SHP77 (cell line): ENCODE measurements around the gene MRGPRG.

Source experiments
- DNase-seq, 2 experiments: peaks; one replicate each; lab custom pipeline; 2025; lab: John Stamatoyannopoulos, UW

Gene MRGPRG

GRCh38 chr11:3225826-3226750 lies 7.5 kb upstream of the MRGPRG start:
- DNase-seq: no peak

DNA sequence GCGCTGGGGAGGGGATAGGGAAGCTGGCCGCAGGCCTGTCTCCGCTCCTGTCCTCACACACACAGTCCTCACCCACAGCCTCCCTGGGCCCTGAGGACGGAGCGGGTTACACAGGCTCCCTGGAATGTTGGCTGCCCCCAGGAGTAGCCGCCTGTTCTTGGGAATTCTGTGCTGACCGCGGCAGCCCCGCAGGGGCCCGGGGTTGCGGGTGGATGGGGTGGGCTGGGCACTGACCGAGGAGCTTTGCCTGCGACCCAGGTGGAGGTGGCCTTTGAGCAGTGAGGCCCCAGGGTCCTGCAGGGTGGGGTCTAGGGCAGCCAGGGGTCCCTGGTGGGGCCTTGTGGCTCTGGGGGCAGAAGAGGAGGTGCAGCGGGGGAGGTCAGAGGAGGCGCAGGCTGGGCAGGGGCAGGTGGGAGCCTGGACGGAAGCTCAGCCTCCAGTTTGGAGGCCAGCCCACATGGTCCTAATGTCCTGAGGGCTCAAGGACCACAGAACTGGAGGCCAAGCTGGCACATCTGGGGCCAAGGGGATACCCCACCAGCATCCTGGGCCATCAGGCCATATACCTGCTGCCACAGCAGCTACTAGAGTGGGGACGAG lies 6.6 kb upstream of the MRGPRG start:
- DNase-seq: no peak

DNA sequence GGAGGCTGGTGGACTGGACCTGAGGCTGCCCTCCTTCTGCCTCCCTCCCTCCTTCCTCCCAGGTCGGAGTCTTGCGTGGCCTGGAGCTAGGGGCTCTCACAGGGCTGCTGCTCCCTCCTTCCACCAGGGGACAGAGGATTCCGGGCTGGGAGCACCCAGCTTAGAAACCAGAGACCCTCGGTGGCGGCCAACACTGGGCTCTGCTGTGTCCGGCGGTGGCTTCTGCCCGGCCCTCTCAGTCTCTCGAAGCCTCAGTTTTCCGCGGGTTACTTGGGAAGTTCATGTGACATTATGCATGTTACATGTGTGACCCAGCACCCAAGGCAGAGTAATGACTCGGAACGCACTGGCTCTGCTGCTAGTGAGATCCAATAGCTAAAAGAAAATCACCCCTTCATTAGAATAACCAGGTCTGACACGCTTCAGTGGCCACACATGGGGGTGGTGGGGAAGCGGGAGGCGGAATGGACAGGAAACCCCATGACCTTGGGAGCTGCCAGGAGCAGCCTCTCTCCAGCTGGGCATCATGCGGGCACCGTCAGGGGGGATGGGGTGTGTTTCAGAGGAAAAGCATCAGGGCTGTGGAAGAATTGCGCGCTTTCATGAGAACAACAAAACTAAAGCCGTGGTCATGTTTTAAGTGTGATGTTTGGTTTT lies 5.9 kb upstream of the MRGPRG start:
- no peak for DNase-seq

- DNase-seq: no peak
These were observed 5.3 kb upstream of the MRGPRG start for GRCh38 chr11:3223932-3224381.

DNA sequence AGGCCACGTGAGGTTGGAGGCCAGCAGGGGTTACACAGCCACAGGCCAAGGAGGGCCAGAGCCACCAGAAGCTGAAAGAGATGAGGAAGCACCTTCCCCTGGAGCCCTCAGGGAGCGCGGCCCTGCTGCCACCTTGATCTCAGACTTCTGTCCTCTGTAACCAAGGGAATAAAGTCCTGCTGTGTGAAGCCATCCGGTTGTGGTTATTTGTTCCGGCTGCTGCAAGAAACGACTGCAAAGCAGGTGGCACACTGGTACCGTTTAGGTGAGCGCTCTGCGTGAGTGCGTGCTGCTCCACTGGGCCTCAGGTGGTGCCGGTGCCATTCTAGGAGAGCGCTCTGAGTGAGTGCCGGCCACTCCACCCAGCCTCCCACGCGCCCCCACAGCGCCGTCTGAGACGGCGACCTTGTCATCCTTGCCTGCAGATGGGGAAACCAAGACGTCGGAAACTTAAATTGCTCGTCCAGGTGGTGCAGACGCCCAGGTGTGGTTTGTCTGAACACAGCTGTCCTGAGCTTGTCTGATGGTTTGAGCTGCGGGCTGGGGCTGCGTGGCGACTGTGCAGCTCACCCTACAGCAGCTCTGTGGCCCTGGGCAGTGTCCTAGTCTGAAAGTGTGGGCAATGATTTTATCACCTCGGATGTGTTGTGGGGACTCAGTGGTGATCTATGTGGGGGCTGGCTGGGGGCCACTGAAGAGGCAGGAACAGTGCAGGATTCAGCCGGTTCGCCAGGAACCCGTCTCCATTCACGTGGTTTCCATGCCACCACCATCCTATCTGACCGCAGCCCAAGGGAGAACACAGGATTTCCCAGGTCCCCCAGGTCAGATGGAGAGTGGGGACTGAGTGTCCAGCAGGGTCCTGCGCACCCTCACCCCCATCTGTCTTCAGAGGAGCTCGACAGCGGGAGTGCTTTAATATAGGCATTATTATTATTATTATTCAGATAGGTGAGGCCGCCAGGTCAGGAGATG lies 4.6 kb upstream of the MRGPRG start:
- DNase-seq: no peak

DNA sequence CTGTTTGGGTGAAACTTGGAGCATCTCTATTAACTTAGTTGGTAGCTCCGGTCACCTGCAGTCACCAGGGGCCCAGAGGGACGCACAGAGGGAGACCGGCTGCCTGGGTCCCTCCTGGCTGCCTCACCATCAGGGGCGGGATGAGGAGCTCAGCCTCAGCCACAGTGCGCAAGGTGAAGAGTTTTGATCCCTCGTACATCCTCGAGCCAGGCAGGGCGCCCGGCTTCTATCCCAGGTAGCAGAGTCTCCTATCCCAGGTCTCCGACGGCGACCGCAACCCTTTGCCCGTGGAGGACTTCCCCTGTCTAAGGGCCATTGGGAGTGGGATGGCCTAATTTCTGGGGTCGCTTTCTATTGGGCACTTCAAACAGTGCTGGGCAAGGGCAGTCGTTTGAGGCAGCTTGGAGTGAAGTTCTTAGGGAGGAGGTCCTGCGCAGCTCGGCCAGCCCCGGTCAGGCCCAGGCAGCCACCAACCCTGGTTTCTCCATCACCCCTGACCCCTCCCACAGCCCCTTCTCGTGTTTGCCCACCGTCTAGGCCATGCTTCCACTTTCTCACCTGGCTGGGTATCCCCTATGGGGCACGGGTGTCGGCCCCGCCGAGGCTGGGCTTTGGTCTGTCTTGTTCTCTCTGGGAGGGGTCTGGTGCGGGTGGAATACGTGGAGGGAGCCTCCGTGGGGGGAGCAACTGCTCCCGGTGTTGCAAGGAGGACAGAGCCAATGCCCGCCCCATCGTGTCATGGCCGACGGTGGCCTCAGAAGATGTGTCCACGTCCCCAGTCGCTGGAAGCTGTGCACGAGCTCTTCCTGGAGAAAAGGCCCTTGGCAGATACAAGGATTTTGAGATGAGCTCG lies 3.6 kb upstream of the MRGPRG start:
- no peak for DNase-seq

- no peak for DNase-seq
These were observed 2.9 kb upstream of the MRGPRG start for GRCh38 chr11:3221408-3222002.

DNA sequence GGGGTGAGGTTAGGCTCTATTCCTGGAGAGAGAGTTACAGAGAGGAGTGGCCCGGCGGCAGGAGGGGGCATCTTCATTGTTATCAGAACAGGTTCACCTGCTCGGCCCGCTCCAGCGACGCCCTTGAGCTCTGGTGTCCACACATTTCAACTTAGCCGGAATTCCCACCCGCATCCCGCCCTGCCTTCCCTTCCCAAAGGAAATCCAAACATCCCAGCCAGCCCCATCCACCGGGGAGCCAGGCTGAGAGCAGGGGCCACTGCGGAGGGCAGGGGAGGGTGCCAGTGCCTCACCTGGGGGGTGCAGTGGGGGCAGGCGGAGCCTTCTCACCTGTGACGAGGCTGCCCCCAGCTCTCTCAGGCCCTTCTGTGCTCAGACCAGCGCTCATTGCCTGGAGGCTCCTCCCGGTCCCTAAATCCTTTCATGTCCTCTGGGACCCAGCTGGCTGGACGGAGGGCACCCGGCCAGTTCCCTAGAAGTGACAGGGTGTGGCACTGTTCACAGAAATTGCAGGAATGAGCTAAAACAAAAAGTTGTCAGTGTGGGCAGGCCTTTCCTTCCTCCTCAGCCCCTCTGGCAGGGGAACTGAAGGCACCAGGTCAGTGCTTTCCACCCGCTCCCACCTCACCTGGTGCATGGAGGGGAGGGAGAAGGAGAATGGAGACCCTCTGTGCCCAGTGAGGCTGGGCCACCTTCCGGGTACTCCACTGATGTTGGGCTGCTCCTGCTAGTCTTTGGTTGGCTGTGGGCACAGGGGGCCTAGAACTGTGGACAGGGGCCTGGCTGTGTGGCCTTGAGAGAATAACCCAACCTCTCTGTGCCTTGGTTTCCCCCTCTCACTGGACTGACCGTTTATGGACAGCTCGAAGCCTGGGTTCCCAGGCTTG lies 2.2 kb upstream of the MRGPRG start:
- no peak for DNase-seq

DNA sequence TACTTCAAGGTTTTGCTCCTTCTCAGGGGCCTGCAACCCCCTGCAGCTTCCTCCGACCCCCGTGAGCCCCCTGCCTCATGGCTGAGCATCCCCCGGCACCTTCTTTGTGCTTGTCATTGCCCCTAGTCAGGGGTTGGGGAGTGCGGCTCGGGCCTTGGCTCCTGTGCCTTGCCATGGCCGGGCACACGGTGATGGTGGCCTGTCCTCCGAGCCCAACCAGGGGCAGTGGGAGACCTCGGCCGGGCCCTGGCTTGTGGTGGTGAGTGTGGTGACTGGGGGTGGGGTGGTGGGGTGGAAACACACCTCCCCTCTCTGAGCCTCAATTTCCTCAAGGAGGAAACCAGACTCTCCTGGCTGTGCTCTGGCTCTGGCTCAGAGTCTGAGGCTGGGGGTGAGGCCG lies 1.5 kb upstream of the MRGPRG start:
- DNase-seq: no peak

DNA sequence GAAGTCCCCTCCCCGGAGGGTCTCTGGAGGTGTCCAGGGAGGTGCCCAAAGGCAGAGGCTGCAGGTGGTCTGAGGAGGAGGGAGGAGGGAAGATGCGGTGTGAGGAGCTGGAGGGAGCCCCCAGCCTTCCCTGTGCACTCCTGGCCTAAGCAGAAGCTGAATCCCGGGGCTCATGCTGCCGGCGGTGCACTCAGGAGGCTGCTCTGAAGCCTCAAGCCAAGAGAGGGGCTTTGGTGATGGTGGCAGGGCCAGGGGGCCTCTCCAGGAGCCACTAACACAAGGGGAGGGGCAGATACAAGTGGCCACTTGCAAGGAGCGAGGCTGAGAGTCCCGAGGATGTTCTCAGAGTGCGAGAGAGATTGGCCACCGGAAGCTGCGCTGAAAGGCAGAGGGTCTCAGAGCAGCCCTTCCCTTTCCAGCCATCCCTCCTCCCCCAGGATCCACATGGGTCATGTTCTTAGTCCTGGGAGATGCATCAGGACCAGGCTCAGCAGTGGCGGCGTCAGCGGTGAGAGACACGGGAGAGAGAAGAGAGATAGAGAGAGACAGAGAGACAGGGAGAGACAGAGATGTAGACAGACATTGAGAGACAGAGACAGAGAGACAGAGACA lies 774 bp upstream of the MRGPRG start:
- DNase-seq: no peak

- no peak for DNase-seq
These were observed 663 bp downstream of the MRGPRG start for GRCh38 chr11:3217818-3218482.

DNA sequence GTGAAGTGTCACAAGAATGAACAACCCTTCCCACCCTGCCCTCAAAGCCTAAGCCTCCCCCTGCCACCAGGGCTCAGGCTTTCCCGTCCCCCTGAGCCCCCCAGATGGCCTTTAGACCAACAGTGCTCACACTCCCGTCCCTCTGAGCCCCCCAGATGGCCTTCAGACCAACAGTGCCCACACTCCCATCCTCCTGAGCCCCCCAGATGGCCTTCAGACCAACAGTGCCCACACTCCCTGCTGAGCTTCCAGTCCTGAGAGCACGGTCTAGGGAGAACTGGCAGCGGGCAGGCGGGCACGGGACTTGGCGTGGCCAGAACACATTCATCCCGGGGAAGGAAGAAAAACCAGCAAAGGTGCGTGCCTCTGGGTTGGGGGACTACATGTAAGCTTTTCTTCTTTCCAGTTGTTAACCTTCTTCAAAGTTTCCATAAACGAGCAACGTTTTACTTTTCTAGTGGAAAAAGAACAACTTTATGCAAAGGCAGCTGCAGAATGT lies 2.5 kb downstream of the MRGPRG start:
- no peak for DNase-seq

GRCh38 chr11:3215346-3216026 lies 3.1 kb downstream of the MRGPRG start:
- no peak for DNase-seq

DNA sequence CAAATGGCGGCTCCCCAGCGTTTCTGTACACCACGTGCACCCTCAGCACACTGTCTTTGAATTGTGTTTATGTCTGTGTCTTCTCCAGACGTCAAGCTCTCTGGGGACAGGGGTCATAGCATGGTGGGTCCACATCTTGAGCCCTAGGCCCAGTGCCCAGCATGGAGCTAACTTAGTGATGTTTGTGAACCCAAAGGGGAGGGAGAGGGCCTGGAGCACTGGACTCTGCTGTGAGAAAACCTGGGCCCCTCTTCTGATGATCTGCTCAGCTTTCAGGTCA lies 4.3 kb downstream of the MRGPRG start:
- no peak for DNase-seq

DNA sequence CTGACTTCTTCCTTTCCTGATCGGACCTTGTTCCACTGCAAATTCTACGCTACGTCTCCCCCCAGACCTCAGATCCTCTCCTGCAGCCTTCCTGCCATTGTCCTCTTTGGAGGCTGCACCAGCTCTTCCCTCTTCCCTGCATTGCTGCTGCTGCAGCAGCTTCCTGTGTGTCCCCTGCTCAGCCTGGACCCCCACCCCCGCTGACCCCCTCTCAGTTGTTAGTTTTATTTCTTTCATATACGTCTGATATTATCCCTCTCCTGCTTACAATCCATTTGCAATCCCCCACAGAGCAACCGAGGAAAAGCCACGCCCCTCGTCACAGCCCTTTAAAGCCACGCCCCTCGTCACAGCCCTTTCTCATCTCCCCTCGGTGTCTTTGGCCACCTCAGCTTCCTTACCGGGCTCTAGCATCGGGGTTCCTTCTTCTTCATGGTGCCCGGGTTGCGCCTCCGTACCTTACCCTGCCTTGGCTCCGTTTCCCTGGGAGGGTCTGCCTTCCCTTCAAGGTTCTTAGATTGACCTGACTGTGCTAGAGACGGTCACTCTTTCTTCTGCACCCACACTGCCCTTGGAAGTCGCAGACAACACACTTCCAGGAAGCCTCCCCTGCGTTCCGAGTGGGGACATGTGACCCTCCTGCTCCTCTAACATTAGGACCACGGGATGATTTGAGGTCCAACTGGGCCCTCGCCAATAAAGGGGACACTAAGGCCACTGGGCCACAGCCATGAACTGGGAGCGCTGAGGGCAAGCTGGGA lies 4.8 kb downstream of the MRGPRG start:
- DNase-seq: no peak

- no peak for DNase-seq
These were observed 10.3 kb downstream of the MRGPRG start for GRCh38 chr11:3208272-3208671.
